NCI-H774 (cell line): Measurements from ENCODE around the gene TRIM29.
"Not testable (repeated sequence)": the region's sequence is repeated elsewhere in the genome, so short reads cannot be mapped to it uniquely, and the experiment has no call there.

Experiments used
- DNase-seq: peaks from one replicate; lab custom pipeline; 2025; lab: John Stamatoyannopoulos, UW

The TRIM29 gene

DNA sequence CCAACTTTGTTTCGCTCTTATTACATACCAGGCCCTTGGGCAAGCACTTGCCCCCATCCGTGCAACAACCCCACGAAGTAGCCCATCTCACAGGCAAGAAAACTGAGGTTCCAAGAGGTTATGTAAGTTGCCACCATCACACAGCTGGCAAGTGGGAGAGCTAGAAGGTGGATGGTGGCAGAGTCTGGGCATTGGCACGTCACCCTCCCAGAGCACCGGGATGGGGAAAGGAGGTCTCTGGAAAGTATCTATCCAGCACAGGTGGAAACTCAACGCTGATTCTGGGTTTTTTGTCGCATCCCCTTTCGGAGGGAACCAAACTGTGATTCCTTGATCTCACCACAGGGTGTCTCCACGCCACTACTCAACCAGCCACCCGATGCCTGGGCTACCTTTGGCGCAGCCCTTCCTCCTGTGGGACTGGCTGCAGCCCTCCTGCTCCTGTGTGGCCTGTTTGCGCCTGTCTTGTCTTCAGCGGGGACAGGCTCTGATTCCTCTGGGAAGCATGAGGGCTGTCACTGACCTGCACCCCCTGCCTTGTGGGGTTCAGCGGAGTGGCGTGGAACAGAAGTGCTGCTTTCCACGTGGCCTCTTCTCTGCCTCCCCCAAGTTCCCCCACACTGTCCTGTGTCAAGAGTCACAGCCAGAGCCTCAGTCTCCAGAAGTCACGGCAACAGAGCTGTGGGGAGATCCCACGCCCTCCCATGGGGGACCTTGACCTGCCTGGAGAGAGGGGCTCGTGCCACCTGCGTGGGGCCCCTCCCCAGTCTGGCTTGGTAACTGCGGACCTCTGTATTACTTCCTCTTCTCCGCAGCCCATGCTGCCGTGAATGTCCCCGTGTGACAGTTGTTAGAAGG lies 34.4 kb upstream of the TRIM29 start:
- DNase-seq, result peak; percentile 6

DNA sequence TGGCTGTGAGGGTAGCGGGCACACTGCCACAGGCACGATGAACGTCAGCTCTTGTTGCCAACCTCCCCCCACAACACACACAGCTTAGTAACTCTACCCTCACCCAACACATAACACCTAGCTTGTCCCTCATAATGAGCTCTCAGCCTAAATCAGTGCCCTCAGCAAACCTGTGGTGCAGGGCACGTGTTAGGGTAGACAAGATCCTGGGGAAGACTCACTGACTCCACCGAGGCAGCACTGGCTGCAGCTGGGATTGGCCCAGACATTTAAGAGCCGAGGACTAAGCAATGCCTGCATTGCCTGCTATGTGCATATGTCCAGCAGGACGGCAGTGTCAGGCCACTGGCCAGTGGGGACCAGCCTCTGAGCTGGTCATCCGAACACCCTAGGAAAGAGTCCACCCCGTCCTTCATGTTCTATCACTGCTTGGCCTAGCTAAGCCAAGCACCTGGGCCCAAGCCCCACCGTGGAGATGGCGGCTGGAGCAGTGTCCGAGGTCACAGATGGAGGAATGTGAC lies 32.9 kb upstream of the TRIM29 start:
- no peak for DNase-seq

DNA sequence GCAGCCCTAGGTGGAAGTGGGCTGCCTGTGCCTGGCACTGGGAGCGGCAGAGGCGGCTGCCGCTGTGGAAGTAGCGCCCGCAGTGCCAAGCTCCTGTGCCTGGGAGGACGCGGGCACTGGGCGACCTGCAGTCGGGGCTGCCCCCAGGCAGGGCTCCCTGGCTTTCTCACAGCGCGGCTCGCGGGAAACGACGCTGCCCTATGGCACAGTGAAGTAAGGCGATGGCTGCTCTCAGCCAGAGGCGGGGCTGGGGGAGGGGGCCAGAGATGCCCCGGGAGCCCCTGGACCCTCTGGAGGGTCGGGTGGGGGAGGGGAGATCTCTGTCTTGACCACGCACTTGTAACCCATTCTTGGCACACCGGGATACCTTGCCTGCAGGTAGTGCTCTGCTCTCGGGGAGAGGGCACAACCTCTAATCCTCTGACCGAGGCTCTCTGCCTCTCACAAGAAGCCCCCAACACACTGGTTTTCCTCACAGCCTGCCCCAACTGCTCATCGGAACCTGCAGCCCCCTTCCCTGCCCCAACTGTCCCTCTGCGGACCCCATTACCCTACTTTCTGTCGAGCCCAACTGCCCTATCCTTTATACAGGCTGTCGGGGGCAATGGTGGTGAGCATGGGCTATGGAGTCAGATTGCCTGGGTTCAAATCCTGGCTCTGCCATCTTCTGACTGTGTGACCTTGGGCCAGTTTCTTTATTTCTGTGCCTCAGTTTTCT lies 32.2 kb upstream of the TRIM29 start:
- DNase-seq, result no peak

DNA sequence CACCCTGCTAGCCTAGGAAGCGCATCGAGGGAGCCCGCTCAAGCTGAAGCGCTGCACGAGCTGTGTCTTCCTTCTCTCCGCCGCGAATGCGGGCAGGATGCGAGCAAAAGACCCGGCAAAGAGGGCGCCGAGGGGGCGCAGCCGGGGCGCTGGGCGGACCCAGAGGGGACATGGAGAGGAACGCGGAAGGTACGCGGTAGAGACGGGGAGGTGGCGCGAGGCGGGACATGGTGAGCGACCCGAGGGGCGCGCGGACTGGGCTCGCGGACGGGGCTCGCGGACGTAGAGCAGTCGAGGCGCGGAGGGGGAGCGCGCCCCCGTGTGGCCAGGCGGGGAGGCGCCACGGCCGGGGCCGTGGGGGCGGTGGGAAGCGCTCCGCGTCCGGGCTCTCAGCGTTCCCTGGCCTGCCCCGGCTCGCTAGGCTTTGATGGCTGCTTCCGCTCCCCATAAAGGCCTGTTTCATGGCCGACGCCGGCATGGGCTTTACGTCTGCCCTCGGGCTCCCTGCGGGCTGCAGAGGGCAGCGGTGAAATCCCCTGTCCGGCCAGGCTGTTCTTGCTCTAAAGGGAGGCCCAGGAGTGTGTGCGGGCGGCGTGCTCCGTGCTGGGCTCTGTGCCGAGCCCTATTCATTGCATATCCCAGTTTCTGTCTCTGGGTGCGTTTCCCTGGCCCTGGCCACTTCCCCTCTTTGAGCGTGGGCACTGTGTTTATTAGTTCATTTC lies 31.2 kb upstream of the TRIM29 start:
- DNase-seq, result peak; percentile 15

DNA sequence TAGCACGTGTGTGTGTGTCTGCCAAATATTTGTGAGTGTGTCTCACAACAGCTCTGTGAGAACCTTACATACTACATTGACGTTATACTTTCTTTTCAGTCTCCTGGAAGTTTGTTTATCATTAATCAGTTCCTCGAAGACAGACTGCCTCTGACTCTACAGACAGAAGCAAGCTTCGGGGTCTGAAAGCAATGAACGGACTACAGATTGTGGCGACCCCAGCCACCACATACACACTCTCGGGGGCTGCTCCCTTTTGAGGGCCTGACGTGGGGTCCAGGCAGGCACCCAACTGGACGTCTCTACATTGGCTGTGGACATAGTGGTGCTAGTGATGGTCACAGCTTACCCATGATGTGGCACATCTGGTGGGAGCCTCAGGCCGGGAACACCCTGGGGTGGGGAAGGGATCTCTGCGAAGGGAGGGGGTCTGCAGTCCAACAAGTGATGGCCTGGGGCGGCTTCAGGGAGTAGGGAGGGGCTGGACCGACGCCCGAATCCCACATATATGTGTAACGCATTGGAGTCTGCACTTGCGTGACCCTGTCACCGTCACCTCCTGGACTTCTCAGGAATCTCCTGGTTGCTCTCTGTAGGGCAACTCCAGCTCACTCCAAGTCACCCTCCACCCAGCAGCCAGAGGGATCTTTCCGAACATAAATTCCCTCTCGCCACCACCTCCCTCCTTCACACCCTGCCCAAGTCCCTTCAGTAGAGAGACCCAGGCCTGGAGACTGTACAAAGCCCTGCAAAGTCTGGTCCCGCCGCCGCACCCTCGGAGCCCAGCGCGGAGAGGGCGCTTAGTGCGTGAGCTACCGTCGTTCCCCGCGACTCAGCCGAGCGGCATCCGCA lies 30.4 kb upstream of the TRIM29 start:
- DNase-seq, result no peak

DNA sequence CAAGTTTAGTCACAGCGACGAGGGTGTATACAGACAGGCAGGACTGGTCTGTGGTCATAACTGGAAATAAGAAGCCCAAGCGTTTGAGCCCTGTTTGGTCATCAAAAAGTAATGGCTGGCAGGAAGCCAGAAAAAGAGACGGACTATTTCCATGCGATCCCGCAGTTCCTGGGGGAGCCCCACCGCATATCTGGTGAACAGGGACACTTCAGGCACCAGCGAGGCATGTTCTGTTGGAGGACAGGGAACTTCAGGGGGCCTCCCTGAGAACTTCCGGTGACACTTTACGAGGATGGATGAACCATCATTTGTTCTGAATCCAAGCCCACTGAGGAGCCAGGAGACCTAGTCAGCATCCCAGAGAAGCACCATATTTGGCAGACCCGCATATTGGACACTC lies 29.7 kb upstream of the TRIM29 start:
- DNase-seq, result no peak

DNA sequence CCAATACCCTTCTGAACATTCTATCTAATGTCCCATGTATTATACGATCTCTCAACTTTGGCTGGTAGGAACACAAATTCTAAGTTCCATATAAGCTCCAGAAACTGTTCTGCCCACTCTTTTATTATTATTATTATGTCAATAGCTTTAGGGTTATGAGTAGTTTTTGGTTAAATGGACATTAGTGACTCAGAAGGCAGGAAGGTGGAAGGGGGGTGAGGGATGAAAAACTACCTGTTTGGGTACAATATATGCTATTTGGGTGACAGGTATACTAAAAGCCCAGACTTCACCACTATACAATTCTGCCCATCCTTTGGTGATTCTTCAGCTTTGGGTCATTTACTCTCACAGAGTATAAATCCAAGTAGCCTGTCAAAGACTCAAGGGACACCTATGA lies 22.5 kb upstream of the TRIM29 start:
- no peak for DNase-seq

DNA sequence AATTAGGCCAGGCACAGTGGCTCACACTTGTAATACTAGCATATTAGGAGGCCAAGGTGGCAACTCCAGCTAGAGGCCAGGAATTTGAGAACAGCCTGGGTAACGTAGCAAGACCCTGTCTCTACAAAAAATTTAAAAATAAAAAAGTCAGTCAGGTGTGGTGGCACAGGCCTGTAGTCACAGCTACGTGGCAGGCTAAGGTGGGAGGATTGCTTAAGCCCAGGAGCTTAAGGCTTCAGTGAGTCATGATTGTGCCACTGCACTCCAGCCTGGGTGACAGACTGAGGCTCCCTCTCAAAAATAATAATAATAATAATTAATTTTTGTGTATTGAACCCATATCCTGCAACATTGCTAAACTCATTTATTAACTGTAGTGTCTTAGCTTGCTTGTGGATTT lies 15.3 kb upstream of the TRIM29 start:
- no peak for DNase-seq

DNA sequence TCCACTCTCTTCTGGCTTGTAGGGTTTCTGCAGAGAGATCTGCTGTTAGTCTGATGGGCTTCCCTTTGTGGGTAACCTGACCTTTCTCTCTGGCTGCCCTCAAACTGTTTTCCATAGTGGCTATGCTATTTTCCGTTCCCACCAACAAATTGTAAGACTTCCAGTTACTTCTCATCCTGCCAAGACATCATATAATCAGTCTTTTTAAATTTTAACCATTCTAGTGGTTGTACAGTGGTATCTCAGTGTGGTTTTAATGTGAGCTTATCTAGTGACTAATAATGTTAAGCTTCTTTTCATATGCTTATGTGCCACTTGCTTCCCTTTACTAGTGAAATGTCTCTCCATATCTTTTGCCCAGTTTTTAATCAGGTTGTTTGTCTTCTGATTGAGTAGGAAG lies 13.6 kb upstream of the TRIM29 start:
- DNase-seq, result no peak

DNA sequence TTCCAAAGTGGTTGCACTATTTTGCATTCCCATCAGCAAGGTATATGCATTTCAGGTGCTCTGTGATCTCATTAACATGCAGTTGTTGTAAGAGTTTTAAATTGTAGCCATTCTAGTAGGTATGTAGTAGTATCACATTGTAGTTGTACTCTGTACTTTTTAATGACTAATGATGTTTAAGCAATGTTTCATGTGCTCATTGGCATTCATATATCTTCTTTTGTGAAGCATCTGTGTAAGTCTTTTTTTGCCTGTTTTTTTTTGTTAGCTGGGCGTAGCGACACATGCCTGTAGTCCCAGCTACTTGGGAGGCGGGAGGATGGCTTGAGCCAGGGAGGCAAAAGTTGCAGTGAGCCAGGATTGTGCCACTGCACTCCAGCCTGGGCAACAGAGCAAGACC lies 11.3 kb upstream of the TRIM29 start:
- no peak for DNase-seq

DNA sequence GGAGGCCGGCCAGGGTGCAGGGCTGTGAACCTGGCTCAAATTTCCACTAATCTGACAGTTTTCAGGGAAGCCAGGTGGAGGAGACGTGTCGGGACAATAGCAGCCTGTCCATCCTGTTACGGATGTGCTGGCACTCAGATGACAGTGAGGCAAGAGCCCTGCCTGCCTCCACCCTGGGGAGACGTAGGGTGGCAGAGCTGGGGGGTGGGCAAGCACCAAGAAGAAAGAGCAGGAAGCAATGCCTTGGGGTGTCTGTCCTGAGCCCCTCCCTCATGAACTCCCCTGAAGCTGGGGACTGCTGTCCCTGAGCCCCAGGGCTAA lies 10.0 kb upstream of the TRIM29 start:
- no peak for DNase-seq

DNA sequence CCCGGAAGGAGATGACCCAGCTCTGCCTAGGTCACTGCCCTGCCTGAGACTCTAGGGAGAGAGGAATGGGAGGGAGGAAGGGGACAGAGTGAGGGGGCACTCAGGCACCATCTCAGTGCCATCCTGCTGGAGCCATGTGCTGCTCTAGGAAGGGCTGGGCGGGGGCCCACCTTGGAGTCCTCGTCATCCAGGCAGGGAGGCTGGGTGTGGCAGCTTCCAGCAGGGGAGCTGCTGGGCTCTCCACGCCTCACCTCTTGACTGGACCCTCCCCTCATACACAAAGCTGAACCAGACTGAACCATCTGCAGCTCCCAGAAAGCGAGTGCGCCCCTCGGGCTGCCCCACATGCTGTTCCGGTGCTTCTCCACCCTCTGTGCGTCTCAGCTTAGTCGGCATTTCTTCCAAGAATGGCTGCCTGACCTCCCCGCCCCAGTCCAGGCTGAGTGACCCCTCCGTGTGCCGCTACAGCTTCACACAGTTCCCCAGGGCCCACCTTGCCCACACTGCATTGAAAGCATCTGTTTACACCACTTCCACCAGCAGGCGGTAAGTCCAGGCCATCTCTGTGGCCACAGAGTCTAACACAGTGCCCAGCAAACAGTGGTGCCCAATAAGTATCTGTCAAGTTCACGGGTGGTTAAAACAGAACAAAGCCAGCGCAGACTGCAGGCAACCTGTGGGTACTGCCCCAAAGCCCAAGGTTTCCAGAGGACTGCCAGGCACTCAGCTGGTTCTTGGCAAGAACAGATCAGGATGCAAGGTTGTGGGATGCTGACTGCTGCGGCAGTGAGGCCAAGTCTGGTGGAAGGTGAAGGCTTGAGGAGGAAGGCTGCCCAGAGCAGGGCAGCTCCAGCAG lies 9.4 kb upstream of the TRIM29 start:
- no peak for DNase-seq

DNA sequence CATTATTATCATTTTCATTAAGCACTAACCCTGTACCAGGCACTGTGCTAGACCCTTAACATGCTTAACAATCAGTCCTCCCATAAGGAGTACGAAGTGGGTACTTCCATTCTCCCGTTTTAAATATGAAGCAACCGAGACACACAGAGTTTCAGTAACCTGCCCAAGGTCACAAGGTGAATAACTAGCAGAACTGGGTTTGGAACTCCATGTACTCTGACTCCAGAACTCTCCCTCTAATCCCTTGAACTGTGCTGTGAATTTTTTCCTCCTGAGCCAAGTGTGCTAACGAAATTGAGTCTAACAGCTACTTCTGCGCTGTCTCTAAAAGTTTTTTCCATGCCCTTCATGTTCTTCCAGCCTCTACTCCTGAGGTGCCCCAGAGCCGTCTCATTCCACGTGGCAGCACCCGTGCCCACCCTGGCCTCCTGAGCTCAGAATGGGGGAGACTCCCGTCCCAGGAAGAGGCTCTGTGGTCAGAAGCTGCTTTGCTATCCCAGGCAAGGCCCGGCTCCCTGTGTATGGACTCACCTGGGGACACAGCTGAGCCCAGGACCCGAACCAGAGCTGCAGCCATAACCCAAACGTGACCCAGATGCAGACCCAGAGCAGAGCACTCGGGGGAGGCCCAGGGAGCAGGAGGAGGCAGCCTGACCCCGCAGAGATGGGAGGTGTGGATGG lies 8.6 kb upstream of the TRIM29 start:
- DNase-seq, result no peak

DNA sequence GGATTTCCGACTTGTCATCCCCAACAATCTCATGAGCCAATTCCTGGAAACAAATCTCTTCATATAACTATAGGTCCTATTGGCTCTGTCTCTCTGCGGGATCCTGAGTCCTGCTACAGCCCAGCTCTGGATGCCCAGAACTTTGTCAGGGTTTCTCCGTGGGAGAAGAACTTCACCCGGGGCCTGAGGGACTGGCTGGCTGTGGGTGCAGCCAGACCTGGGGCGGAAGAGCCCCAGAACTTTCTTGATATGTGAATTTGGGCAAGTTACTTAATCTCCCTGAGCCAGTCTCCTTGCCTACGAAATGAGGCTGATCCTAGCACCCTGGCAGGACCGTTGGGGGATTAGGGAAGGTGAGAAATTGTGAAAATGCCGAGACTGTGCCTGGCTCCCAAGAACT lies 6.6 kb upstream of the TRIM29 start:
- no peak for DNase-seq

DNA sequence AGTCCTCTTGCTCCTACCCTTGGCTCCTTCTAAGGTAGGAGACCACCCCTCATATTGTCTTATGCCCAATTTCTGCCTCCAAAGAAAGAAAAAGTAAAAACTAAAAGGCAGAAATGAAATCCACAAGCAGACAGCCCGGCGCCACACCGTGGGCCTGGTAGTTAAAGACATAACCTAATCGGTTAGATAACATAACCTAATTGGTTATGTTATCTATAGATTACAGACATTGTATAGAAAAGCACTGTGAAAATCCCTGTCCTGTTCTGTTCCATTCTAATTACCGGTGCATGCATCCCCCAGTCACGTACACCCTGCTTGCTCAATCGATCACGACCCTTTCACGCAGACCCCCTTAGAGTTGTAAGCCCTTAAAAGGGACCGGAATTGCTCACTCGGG lies 5.6 kb upstream of the TRIM29 start:
- not testable (repeated sequence) for DNase-seq

DNA sequence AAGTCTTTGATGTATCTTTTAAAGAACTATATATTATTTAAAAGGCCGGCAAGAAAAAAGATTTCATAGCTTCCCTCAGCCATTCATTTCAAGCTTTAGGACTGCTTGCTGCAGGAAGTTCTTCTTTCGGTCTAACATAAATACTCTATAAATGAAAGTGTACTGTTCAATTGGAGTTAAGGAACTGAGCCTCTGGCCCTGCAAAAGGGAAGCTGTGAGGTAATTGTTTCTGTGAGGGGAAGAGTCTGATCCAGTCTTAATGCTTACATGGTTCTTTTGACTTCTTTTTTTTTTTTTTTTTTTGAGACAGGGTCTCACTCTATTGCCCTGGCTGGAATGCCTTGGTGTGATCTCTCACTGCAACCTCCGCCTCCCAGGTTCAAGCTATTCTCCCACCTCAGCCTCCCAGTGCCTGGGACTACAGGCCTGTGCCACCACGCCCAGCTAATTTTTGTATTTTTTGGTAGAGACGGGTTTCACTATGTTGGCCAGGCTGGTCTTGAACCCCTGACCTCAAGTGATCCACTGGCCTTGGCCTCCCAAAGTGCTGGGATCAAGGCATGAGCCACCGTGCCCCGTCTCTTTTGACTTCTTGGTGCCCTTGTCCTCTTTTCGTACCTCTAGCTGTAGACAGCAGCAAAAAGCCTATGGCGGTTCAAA lies 4.7 kb upstream of the TRIM29 start:
- DNase-seq, result no peak

DNA sequence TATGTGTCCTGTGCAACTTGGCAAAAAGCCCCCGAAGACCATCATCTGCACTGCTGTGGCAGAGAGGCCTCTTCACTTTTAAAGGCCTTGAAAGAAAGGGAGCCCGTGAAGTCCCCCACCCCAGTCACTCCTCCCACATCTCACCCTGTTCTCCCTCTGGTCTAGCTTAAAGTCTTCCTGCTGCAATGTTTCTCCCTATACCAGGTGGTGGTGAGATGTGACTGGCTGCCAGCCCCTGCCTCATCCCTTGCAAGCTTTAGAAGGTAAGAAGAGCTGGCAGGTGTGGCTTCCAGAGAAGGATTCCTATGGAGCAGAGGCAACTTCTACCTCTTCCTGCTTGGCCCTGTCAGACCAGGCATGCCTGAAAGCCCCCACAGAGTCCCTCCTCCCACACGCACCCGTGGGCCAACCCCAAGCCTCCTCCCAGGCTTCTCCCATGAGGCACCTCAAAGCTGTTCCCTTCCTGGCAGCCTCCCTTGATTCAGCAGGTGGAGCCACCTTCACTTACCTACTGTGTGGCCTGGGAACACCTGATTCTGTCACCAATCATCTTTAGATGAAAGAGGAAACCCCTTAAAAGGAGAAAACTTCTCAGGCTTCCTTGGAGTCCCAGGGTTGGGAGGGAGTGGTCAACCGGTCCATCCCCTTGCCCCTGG lies 4.0 kb upstream of the TRIM29 start:
- DNase-seq, result no peak

DNA sequence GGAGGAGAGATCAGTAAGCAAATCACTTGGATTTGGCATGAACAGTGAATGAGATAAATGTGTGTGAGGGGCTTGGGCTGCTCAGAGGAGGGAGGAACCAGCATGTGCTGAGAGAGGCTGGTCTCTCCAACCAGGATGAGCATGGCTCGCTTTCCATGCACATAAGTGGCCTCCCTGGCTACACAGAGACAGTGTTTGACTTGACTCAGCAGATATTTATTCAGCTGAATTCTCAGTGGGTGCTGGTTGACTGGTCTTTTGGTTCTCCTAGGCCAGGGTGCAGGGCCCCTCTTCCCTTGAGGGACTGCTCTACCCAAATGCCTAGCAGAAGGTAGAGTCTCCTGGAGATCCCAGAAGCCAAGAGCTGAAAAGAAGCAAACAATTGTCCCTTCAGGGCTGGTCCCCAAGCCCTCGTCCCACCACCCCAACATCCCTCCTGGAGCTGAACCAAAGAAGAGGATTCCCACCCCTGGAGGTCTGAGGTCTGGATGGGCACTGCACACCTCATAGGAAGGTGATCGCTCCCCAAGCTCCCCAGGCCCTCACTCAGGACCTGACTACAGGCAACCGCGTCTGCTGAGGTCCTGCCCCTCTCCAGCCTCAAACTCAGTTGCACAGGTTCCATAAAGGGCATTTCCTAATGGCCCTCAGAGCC lies 3.3 kb upstream of the TRIM29 start:
- DNase-seq, result no peak
